NCI-H1105 (cell line): ENCODE measurements around the gene SEC11A.
A peak's percentile ranks its signal among the peaks of the same experiment; 100 is the strongest.
"Not testable (repeated sequence)": the region's sequence is repeated elsewhere in the genome, so short reads cannot be mapped to it uniquely, and the experiment has no call there.

Experiments used
- DNase-seq: peaks from one replicate; lab custom pipeline; 2025; lab: John Stamatoyannopoulos, UW

Gene SEC11A

DNA sequence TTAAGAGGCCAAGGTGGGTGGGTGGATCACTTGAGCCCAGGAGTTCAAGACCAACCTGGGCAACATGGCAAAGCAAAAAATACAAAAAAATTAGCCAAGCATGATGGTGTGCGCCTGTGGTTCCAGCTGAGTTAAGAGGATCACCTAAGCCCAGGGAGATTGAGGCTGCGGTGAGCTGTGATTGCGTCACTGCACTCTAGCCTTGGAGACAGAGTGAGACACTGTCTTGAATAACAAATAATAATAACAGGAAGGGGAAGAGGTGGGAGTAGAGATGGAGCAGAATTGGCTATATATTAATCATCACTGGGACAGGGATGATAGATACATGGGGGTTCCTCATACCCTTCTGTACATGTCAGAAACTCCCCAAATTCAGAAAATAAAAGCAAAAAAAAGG is 34.1 kb downstream of the SEC11A start:
- no peak for DNase-seq

- no peak for DNase-seq
These were observed 44.7 kb downstream of the SEC11A start for GRCh38 chr15:84671211-84671610.

DNA sequence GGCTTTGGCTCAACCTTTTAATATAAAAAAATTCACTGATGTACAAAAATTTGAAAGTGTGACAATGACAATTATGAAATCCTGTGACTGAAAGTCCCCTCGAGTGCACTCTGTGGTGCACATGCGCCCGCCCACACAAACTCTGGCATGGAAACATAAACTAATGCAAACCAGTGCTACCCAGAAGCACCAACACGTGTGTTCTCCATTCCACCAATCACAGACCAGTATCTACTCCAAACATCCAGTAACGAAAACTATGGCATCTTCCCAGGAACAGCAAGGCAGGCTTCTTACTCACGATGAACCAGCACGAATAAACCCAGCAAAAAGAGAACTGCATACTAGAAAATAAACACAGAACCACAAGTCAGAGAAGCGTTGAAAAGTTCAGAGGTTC is 46.2 kb downstream of the SEC11A start:
- no peak for DNase-seq

DNA sequence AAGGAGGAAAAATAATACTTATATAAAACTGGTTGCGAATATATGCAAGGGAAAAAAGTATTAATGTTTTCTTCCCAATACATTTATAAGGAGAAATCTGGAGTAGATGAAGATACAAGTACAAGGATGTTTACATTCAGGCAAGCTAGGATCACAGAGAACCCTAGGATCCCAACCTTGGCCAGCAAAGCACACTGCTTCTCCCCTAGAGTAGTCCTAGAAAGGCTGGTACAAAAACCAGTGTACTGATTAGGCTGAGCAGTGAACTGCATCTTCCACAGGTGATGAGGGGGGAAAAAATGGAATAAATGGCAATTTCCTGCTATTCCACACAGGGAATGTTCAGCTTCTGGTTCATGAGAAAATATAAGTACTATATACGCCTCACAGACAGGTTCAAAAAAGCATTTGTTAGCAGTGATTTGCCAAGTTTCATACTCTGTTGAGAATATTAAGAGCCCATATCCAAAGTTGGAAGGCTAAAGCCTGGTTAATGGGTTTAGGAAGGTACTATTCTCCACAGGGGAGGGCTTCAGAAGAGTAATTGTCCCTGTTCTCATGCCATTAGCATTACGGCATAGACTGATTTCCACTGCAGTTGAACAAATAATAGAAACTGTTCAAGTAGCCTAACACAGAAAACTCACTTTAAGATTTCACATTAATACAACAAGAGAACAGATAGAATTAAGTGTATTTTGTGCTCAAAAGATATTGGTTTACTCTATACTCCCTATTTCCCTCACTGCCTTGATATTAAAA is 47.5 kb downstream of the SEC11A start:
- no peak for DNase-seq

DNA sequence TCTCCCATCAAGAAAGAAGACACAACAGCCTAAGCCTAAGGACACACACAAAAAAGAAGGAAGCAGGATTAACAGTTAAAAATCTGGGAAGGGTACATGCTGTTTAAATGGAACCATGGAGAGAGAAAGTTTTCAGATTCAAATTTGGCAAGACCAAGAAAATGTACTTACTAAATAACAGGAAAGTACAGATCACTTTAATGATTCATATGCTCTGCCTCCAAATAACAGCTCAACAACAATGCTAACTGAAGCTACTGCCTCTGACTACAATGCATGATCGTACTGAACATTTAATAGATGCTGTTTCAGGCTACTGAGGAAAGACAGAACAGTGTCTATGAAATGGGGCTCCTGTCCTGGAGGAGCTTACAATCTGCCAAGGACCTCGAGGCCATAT is 49.6 kb downstream of the SEC11A start:
- DNase-seq, result no peak

DNA sequence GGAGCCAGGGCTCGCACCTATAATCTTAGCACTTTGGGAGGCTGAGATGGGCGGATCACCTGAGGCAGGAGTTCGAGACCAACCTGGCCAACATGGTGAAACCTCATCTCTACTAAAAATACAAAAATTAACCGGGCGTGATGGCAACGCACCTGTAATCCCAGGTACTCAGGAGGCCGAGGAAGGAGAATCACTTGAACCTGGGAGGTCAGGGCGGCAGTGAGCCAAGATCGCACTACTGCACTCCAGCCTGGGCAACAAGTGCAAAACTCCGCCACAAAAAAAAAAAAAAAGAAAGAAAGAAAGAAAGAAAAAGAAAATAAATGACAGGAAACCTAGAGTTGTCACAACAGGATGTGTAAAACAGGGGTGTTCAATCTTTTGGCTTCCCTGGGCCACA is 54.9 kb downstream of the SEC11A start:
- DNase-seq, result no peak

GRCh38 chr15:84659904-84660781 is 55.8 kb downstream of the SEC11A start:
- no peak for DNase-seq

DNA sequence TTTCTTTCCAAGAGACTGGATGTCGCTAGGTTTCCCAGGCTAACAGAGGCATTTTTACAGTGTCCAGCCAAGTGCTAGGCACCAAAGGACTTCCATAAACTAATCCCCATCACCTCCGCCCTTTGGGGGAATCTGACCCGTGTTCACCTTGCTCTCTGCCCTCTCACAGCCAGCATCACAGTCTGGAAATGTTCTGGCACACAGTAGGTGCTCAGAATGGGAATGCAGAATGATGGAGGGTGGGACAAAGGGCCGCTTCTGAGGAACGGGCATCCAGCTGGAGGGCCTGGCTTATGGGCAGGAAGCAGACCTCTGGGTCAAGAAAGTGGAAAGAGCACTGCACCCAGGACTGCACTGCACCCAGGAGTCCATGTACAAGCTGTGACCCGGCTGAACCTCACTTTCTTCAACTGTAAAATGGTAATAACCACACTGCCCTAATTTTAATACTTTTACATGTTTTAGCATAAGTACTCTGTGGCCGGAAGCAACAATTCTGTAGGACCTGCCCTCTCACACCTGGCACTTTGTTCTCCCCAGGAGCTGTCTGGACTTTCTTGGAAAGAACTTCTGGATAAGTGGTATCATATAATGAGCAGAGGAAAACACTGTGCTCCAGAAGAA is 57.0 kb downstream of the SEC11A start:
- DNase-seq, result no peak

DNA sequence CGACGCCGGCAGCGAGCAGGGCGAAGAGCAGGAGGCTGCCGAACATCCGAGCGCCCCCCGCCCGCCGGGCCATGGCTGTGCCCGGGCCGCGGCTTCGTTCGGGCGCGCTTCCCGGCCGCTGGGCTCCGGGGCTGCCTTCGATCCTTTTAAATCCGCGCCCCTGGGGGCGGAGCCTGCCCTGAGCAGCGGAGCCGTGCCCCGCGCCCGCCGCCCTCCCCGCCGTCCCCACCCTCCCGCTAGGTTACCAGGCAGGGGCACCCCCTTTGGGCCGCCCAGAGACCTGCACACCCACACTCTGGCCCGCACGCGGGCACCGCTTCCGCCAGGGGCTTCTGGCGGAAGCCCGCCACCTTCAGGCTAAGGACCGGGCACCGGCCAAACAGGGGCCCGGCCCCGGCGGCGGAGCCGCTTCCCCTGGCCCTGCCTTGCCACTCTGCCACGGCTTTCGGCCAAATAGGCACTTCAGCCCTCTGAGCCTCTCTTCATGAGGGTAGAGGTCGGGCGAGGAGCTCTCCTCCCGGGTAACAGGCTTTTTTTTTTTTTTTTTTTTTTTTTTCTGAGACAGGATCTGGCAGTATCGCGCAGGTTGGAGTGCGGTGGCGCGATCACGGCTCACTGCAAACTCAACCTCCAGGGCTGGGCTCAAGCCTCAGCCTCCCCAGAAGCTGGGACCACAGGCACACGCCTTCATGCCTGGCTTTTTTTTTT is 57.7 kb downstream of the SEC11A start, which contains the start of gene NMB:
Gene NMB (minus strand): TSS at position 120 of the 708 bp plus-strand sequence. CDS start 47 bp downstream, at position 73.
- DNase-seq, result peak; percentile 58

GRCh38 chr15:84657748-84658079 is 58.2 kb downstream of the SEC11A start:
- DNase-seq, result no peak

GRCh38 chr15:84656972-84657371 is 59.0 kb downstream of the SEC11A start:
- DNase-seq, result no peak

GRCh38 chr15:84654689-84655453 is 61.1 kb downstream of the SEC11A start:
- peak; percentile 65 for DNase-seq

- peak; percentile 79 for DNase-seq
These were observed 61.8 kb downstream of the SEC11A start, which contains the start of gene WDR73 for GRCh38 chr15:84653910-84654688. TSS of gene WDR73 (minus strand) at chr15:84654283. CDS start at chr15:84654274, 9 bp downstream.

DNA sequence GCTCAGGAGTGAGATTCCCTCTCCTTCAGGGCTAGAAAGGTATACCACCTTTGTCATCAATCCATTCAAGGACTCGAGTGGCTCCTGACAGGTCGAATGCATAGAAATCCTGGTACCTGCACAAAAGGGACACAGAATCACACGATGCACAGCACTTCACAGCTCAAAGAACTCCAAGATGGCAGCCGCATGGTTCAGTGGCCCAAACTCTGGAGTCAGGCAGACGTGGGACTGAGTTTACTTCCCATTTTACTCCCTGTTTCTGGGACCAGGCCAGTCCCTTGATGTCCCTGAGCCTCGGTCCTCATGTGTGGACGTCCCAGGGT is 62.4 kb downstream of the SEC11A start:
- no peak for DNase-seq

DNA sequence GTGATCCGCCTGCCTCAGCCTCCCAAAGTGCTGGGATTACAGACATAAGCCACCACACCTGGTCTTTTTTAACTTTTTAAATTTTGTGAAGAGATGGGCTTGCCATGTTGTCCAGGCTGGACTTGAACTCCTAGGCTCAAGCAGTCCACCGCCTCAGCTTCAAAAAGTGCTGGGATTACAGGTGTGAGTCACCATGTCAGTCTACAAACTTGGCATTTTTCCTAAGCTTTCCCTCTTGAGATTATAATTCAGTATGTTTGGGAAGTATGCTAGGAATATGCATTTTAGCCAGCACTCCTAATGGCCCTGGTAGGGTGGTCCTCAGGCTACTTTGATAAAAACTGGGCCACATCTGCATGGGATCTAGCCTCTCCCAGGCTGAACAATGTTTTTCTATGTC is 66.2 kb downstream of the SEC11A start:
- DNase-seq, result no peak

- no peak for DNase-seq
These were observed 67.4 kb downstream of the SEC11A start for GRCh38 chr15:84648539-84648938.

GRCh38 chr15:84647726-84648125 is 68.2 kb downstream of the SEC11A start:
- no peak for DNase-seq

DNA sequence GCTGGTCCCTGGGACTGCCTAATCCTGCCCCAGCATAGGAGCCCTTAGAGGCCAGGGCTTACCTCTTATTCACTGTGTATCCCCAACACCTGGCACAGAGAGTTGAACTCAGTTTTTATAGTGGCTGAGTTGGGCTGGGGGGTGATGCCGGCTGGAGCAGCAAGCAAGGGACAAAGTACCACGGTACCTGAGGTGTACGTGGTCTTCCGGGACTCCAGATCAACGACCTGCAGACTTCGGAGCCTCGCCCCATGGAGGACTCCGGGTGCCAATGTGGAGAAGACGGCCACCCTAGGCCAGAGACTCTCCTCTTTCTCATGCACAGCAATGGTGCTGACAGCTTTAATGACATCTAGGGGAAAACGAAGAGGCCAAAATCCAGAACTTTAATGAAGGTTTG is 69.9 kb downstream of the SEC11A start:
- DNase-seq, result no peak

DNA sequence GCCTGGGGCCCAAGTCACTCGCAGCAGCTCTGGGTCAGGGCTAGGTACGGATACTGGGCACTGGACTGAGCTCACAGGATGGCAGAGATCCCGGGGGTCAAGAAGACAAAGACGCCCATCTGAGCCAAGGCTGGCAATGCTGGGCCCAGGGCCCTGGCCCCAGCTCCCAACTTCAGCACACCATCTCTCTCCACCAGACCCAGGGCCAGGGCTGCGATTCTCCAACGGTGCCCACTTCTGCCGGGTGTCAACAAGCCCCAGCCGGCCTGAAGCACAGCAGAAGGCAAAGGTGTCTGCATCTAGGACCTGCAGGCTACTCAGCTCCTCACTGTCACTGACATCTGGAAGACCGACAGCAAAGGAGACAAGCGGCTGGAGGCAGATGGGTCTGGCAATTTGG is 70.4 kb downstream of the SEC11A start:
- DNase-seq, result no peak

DNA sequence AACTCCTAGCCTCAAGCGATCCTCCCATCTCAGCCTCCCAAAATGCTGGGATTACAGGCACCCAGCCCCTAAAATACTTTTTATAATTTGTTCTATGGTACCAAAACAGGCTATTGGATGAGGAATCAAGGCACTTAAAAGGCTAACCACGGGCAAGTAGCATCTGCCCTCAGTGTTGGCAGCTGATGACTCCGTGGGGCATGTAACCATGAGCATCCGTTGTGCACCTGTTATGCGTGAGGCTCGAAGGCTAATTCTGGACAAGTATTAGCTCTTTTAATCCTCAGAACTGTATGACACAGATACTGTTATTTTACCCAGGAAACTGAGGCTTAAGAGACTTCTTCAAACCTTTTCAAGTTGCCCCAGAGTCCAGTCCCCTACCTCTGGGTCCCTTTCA is 72.1 kb downstream of the SEC11A start:
- DNase-seq, result no peak

DNA sequence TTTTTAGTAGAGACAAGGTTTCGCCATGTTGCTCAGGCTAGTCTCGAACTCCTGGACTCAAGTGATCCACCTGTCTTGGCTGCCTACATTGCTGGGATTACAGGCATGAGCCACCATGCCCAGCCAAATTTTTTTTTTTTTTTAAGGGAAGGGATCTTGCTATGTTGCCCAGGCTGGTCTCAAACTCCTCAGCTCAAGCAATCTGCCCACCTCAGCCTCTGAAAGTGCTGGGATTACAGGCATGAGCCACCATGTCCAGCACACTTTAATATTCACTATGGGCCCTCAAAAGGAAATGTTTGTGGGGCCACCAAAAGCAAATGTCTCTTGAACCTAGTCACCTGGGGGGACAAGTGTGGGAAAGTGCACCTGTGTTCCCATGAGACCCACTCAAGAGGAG is 73.3 kb downstream of the SEC11A start:
- DNase-seq, result not testable (repeated sequence)
